C1 segment of cervical spinal cord (tissue), 14 donors: ENCODE measurements around the gene OR2W3.

Experiments
- DNase-seq, 14 donors: peaks; one replicate each; lab custom pipeline; 2025; lab: John Stamatoyannopoulos, UW

OR2W3 gene

DNA sequence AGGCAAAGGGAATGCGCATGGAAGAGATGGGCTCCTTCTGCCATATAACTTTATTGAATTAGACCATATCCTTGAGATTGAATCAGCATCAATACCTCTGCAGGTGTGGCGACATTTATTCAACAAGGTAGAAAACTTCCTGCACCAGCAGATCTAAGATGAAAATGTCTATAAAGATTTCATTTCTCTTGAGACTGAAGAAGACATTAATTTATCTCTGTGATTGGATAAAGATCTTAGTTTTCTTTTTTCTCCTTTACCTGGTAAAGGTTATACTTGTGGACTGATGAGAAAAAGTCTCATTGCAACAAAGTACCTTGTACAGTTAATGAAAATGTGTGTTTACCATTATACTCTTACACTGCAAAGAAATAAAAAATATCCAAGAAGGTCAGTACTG, 24.6 kb downstream of the OR2W3 start, which contains the start of gene OR2T8:
Gene OR2T8 (plus strand): TSS at position 301 of the 400 bp plus-strand sequence. CDS start 766 bp downstream, outside the sequence.
- no peak for DNase-seq

GRCh38 chr1:247923941-247924340, 28.6 kb downstream of the OR2W3 start:
- DNase-seq = no peak

DNA sequence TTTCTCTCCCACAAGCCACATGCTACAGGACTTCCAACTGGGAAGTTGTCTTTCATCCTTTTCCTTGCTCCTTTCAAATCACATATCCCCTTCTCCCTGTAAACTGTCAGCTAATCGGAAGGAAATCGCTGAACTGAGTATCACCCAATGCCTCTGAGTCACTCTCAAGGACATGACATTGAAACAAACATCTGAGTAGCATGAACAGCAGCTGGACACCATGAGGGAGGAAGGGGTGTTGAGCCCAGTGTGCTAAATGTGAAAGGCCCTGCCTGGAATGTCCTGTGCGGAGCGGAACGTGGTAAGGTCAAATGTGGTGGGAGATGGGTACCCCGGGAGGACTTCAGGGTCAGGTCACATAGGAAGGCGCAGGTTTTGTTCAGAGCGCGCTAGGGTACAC, 29.5 kb downstream of the OR2W3 start, which contains the start of gene OR2AJ1:
Gene OR2AJ1 (plus strand): TSS at position 22 of the 400 bp plus-strand sequence. CDS start 8,880 bp downstream, outside the sequence.
- no peak for DNase-seq

DNA sequence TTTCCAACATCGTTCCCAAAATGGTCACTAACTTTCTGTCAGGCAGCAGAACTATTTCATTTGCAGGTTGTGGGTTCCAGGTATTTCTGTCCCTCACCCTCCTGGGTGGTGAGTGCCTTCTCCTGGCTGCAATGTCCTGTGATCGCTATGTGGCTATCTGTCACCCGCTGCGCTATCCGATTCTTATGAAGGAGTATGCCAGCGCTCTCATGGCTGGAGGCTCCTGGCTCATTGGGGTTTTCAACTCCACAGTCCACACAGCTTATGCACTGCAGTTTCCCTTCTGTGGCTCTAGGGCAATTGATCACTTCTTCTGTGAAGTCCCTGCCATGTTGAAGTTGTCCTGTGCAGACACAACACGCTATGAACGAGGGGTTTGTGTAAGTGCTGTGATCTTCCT, 38.6 kb downstream of the OR2W3 start:
- DNase-seq = no peak

DNA sequence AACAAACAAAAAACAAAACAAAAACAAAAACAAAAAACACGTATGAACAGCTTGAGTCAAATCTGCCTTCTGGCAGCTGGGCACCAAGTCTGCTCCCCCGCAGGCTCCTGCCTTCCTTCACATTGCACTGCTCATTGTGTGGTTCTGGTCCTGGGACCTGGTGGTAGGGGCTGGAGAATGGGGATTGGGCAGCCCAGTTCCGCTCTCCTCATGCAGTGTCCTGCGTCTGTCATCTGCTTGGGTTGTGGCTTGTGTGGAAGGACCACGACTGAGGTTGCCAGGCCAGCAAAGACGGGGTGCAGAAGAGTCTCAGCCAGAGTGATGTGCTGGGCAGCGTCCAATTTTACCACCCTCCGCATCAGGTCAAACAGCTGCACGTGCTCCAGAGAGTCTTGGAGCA, 40.4 kb downstream of the OR2W3 start:
- DNase-seq = no peak

- DNase-seq = no peak
Observed at GRCh38 chr1:247936415-247936814, 41.0 kb downstream of the OR2W3 start.

GRCh38 chr1:247936965-247937734, 41.8 kb downstream of the OR2W3 start:
- peak in 11 of 14 donors; percentile 1 to 79 (median 59) for DNase-seq

DNA sequence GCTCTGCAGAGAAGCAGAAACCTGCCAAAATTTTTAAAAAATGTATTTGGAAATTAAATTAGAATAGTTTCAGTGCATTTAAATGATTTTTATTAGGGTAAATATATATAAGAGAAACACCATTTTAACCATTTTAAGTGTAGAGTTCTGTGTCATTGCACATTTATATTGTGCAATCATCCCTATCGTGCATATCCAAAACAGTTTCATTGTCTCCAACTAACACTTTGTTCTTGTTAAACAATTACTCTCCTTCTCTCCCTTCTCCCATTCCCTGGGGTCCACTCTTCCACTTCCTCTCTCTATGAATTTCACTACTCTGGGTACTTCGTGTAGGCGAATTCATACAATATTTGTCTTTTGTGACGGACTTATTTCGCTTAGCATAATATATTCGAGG, 47.2 kb downstream of the OR2W3 start:
- DNase-seq = no peak
